GM21423 (cell line): Measurements from ENCODE around the gene MRPL20.

Experiments used
- ATAC-seq: cut with Tn5 transposase; IDR thresholded peaks from one replicate; pipeline ENCODE4 v1.9.1; 2021; ENCODE audit warnings: mild to moderate bottlenecking, moderate library complexity; ENCODE audit not compliant: unreplicated experiment

MRPL20 gene

GRCh38 chr1:1366699-1367066, 40.4 kb downstream of the MRPL20 start:
- ATAC-seq: no peak

- ATAC-seq: no peak
Measured at GRCh38 chr1:1365875-1366698, 41.0 kb downstream of the MRPL20 start.

- no peak for ATAC-seq
Measured at GRCh38 chr1:1364266-1364665, 42.8 kb downstream of the MRPL20 start.

GRCh38 chr1:1361982-1362423, 45.1 kb downstream of the MRPL20 start:
- ATAC-seq: no peak

- no peak for ATAC-seq
Measured at GRCh38 chr1:1361233-1361981, 45.7 kb downstream of the MRPL20 start.

GRCh38 chr1:1360506-1361169, 46.5 kb downstream of the MRPL20 start:
- ATAC-seq: no peak

- no peak for ATAC-seq
Measured at GRCh38 chr1:1359664-1360468, 47.2 kb downstream of the MRPL20 start.

- ATAC-seq: no peak
Measured at GRCh38 chr1:1359308-1359663, 47.8 kb downstream of the MRPL20 start.

GRCh38 chr1:1358433-1359271, 48.4 kb downstream of the MRPL20 start, which contains the start of gene MXRA8:
Gene MXRA8 (minus strand): TSS chr1:1358555. CDS start chr1:1358504, 51 bp downstream.
- ATAC-seq: no peak

GRCh38 chr1:1357871-1358432, 49.1 kb downstream of the MRPL20 start:
- ATAC-seq: no peak

GRCh38 chr1:1356796-1357401, 50.2 kb downstream of the MRPL20 start:
- ATAC-seq: no peak

GRCh38 chr1:1356166-1356795, 50.8 kb downstream of the MRPL20 start:
- ATAC-seq: no peak

GRCh38 chr1:1355416-1355815, 51.7 kb downstream of the MRPL20 start:
- no peak for ATAC-seq

GRCh38 chr1:1354271-1355247, 52.5 kb downstream of the MRPL20 start:
- no peak for ATAC-seq

- ATAC-seq: no peak
Measured at GRCh38 chr1:1353389-1354151, 53.5 kb downstream of the MRPL20 start.

- ATAC-seq: no peak
Measured at GRCh38 chr1:1352786-1353388, 54.2 kb downstream of the MRPL20 start.
